Measurements from ENCODE around the gene GPM6B.

The GPM6B gene

DNA sequence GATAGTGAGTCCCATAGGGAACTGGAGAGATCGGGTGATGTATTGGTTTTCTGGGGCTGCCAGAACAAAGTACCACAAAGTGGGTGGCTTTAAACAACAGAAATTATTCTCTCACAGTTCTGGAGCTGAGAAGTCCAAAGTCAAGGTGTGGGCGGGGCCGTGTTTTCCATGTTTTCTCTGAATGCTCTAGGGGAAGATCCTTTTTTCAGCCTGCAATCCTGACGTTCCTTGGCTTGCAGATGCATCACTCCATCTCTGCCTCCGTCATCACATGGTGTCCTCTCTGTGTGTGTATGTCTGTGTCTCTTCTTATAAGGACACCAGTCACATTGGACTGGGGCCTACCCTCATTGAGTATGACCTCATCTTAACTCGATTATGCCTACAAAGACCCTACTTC, 7.9 kb upstream of the GPM6B start:
- no peak for DNase-seq (ENCODE audit: low read depth)

- no peak for DNase-seq (ENCODE audit: low read depth)
Measured at GRCh38 chrX:13821738-13822137, 4.8 kb upstream of the GPM6B start.

DNA sequence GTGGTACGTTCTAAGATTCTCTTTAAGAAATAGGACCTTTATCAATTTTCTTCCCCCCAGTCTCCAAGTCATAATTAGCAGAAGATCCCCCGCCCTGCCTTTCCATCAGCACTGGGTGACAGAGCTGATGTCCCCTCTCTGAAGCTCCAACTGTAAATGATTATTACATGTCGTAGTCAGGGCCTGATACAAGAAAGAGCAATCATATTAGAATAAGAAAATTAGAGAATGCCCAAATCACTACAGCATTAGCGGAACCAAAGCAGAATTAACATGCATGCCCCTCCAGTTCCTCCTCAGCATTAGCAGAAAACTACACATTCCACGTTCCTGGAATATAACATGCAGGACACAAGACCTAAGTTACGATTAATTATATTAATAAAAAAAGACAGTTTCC, 717 bp downstream of the GPM6B start:
- DNase-seq (ENCODE audit: low read depth) = no peak

DNA sequence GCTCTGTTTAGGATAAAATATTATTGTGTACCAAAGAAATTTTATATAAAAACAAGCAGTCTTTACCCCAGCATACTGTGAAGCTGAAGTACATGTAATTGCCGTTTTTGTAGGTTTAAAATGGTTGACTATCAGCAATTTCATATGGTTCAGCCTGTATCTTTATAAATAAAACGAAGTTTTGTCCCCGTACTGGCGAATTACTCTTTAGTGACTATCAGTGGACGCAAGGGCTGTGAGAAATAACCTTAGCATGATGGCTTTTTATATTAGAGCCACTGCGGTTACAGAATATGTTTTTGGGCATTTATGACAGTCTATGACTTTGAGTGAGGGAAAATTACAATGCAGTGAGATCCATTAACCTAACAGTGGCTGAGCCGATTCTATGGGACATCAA, 1.2 kb downstream of the GPM6B start:
- DNase-seq (ENCODE audit: low read depth) = no peak

GRCh38 chrX:13808865-13809264, 8.0 kb downstream of the GPM6B start:
- DNase-seq (ENCODE audit: low read depth) = no peak

- DNase-seq (ENCODE audit: low read depth) = no peak
Measured at GRCh38 chrX:13808293-13808692, 8.6 kb downstream of the GPM6B start.

DNA sequence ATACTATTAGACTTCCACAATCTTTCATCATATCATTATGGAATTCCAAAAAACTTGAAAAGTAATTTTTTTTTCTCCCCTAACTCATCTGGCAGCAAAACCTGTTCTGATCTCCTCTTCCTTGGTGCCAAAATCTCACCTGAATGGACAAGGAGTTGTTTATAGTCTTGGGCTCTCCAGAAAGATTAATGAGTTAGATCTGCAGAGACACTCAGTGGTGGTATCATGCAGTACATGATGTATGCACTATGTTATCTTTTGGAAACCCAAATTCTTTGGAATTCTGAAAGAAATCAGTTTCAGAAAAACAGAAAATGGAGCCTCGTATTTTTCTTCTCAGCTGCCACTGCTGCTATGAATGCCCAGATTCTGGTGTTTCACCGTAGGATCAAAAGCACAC, 11.7 kb downstream of the GPM6B start:
- DNase-seq (ENCODE audit: low read depth) = no peak

GRCh38 chrX:13803116-13803515, 13.8 kb downstream of the GPM6B start:
- DNase-seq (ENCODE audit: low read depth) = no peak

- DNase-seq (ENCODE audit: low read depth) = no peak
Measured at GRCh38 chrX:13798184-13798583, 18.7 kb downstream of the GPM6B start.

- DNase-seq (ENCODE audit: low read depth) = no peak
Measured at GRCh38 chrX:13797512-13797911, 19.4 kb downstream of the GPM6B start.

DNA sequence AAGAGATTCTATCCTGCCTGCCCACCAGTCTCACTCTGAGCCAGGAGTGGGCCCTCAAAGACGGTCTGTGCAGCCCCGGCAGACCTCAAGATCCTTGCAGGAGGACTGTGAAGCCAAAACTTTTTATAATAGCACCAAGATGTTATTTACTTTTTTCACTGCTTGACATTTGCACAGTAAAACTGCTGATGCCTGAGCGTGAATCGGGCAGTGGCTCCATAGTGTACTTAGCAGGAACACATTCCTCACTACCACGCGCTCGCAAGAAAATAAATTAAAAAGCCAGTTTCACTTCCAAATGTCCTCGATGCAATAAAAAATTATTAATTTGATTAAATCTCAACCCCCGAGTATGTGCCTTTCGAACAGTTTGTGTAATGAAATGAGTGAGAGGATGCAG, 22.5 kb downstream of the GPM6B start:
- DNase-seq (ENCODE audit: low read depth) = no peak

- DNase-seq (ENCODE audit: low read depth) = no peak
Measured at GRCh38 chrX:13793897-13794296, 23.0 kb downstream of the GPM6B start.

DNA sequence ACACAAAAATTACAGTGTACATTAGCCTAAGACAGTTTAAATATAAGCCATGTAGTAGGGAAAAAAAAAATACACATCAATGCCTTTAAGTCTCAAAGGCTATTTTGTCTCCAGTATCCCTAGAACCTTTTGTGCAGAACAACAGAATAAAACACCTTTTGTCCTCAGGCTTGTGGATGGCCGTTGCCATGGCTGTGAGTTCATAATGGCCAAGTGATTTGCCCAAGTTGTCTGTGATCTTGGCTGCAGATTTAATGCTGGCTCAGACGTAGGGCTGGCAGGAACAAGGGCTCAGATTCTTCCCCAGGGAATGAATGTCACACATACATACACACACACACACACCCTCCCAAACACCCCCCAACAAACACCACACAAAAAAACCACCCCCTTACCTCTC, 25.3 kb downstream of the GPM6B start:
- DNase-seq (ENCODE audit: low read depth) = no peak

DNA sequence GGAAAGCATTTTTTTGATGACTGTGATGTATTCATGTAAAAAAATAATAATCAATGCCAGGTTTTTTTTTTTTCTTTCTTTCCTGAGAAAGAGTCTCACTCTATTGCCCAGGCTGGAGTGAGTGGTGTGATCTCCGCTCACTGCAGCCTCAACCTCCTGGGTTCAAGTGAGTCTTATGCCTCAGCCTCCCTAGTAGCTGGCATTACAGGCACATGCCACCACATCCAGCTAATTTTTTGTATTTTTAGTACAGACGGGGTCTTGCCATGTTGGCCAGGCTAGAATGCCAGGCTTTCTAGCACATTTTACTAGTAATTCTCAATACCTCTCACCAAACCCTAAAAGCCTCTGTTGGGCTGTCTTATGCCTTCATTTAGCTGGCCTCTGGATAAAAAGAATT, 25.7 kb downstream of the GPM6B start:
- DNase-seq (ENCODE audit: low read depth) = no peak

GRCh38 chrX:13790206-13791131, 26.4 kb downstream of the GPM6B start:
- peak; percentile 51 for DNase-seq (ENCODE audit: low read depth)

- no peak for DNase-seq (ENCODE audit: low read depth)
Measured at GRCh38 chrX:13786048-13786447, 30.8 kb downstream of the GPM6B start.

DNA sequence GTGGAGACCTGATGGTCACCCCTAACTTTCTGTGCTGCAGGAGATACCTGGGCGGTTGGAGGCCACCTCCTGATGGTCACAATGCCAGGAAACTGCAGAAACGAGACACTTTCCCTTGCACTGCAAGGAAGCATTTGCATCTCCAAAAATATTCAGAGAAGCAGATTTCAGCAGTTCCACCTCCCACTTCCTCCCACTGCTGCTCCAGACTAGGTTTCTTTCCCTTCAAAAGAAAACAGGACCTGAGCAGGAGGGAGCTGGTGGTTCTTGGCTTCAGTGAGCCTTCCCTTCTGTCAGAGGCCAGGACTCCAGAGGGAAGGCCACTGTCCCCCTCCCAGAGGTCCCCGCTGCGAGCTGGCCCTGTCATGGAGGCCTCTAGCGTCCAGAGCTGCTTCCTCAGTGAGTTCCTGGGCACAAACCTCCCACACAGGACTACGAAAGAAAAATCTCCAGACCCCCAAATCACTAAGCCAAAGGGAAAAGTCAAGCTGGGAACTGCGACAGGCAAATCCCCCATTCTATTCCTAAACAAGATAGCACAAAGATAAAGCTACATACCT, 35.9 kb downstream of the GPM6B start:
- DNase-seq (ENCODE audit: low read depth) = no peak

DNA sequence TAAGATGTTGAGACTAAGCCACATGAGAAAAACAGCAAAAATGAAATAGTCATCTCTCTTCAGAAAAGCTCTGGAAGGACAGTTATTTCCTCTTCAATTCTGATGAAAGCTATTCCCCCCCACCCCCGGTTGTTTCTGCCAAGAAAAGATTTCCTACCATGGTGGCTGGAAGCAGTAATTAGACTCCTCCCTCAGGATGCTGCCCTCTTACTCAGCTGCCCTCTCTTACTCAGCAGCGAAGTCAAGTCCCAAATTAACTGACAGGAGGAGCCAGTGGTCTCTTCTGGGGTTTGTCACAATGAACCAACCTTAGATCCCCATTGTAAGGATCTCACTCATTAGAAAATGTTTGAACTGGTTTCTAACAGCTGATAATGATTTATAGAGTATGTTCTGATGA, 38.0 kb downstream of the GPM6B start:
- peak; percentile 44 for DNase-seq (ENCODE audit: low read depth)

GRCh38 chrX:13776387-13776786, 40.5 kb downstream of the GPM6B start:
- DNase-seq (ENCODE audit: low read depth) = no peak

- no peak for DNase-seq (ENCODE audit: low read depth)
Measured at GRCh38 chrX:13775837-13776236, 41.1 kb downstream of the GPM6B start.

DNA sequence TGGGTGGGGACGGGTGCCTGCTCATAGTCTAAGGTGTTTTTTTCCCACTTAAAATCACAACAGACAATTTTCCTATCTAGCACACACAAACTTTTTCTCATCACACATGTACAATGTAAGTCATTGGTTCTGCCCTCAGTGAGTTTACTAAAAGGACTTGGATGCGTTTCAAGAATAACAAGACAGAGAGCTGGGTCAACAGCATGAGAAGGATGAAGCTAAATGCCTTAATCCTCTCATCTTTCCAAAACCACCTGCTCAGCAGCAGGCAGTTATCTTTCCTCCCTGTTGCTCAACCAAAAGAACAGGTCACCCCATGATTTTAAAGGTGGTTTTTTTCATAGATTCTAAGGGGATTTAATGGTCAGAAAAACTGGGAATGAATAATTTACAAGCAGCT, 42.2 kb downstream of the GPM6B start:
- DNase-seq (ENCODE audit: low read depth) = no peak

DNA sequence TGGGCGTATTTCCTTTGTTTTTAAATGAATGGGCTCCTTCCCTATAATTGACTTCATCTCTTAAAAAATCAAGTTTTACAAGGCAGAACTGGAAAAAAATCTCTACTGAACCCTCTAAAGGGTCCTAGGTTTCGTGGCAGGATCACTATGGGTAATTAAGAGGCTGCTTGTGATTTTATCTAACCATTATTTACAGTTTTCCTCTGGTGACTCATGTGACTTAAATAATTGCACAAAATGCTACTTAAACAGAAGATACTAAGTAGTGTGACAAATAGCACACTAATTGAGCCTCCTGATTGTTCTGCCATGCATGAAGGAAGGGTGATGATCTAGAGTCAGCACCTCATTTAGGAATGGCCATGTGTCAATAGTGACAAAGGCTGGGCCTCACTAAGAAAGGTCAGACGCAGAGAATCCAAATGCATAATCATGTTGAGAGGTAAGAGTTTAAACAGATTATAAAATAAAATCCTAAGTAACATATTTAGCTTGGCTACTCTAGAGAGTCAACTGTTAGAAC, 46.8 kb downstream of the GPM6B start:
- DNase-seq (ENCODE audit: low read depth) = no peak

DNA sequence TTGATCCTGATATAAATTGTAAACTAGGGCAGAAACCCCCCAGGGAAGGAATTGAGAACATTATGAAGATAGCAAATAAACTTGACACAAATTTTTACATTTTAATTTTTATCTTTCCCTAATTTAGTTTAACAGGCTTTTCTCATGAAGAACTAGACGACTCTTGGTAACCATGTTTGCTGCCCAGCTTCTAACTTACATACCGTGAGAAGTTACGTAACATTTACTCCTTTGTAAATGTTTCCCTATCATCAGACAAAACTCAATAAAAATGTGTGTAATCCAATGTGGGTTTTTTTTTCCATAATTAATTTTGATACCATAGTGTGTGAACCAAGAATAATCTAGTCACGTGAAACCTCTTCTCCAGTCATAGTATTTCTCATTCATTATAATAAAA, 48.0 kb downstream of the GPM6B start:
- no peak for DNase-seq (ENCODE audit: low read depth)

DNA sequence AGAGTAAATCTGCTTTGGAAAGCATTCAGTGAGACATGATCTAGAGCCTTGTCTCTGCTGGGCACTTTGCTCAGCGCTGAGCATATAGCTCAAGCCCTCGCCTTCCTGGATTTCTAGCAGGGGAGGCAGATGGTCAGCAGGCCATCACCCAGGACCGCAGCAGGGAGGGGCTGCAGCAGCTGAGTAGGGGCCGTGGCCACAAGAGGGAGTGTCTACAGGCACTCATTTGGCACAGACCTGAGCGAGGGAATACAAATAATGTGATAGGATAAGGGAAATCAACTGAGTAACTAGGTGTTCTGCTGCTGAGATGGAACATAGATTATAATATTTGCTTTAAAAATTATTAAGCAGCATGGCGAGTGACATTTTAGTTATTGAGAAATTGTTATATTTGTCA, 52.1 kb downstream of the GPM6B start:
- no peak for DNase-seq (ENCODE audit: low read depth)
